Testis (tissue), 3 donors: ENCODE results near the gene GASK1A. TPM values are rescaled to one million over a fixed set of nuclear protein-coding genes. Genes with fewer than 3 reads are reported as not detected.

Experiments
- DNase-seq: peaks from one replicate; pipeline ENCODE4 v3.0.0-alpha.2; 2019
- H3K27ac ChIP-seq, 2 donors: fragments of 200-600 bp; sonication (generic); one replicate each; pipeline ENCODE4 v1.5.1; 2019
- H3K27me3 ChIP-seq: fragments of 200-600 bp; sonication (generic); one replicate; pipeline ENCODE4 v1.5.1; 2019
- H3K36me3 ChIP-seq: fragments of 200-600 bp; sonication (generic); one replicate; pipeline ENCODE4 v1.5.1; 2017; ENCODE audit warnings: low read depth; ENCODE audit errors: missing control alignments
- H3K4me1 ChIP-seq: fragments of 200-600 bp; sonication (generic); one replicate; pipeline ENCODE4 v1.5.1; 2019
- H3K4me3 ChIP-seq, 2 donors: fragments of 200-600 bp; sonication (generic); one replicate each; pipeline ENCODE4 v1.5.1; 2017 to 2019
- H3K9me3 ChIP-seq: fragments of 200-600 bp; sonication (generic); one replicate; pipeline ENCODE4 v1.5.1; 2017
- CTCF ChIP-seq, 3 experiments: fragments of 450-650 bp in 2 of 3; fragments of 200-600 bp in 1 of 3; sonication (generic) in 1 of 3; IDR thresholded peaks; one replicate each; pipeline ENCODE4 v1.5.1; 2016 to 2019; ENCODE audit warnings: antibody characterized with exemption in 3 of 3, mild to moderate bottlenecking in 2 of 3, moderate library complexity in 1 of 3
- POLR2A ChIP-seq: fragments of 450-650 bp; IDR thresholded peaks from one replicate; pipeline ENCODE4 v1.6.1; 2017; ENCODE audit warnings: antibody characterized with exemption, mild to moderate bottlenecking, moderate library complexity
- WGBS, 2 donors: methylation state at CpG; one replicate each; pipeline ENCODE4 v1.1.5; 2018; 5-methylcytosine and 5-hydroxymethylcytosine counted together
- intact Hi-C: fragments of 100-400 bp; cut with DNase I; formaldehyde crosslinking; loops from one replicate; pipeline ENCODE4 v1.15.1; 2023; ENCODE audit warnings: low total_unique reads
- polyA plus RNA-seq: library from polyadenylated mRNA; stranded (reverse); fragments of 350-450 nt; fragmentation: Illumina TruSeq; extraction: RNeasy Lipid Tissue Mini Kit (QIAGEN cat#74804); gene quantifications from one replicate; pipeline ENCODE4 v1.2.3, GENCODE V29; 2014; ENCODE audit warnings: low read depth, low replicate concordance; ENCODE audit not compliant: insufficient read depth
- total RNA-seq, 2 donors: library from RNA; depleted of rRNA; stranded (reverse); fragments of >200 nt; gene quantifications; one replicate each; pipeline ENCODE4 v1.2.3, GENCODE V29; 2016

Gene GASK1A
- total and polyA plus RNA-seq, 3 donors from 2014 or later = 6.2 to 22.2 (median 18.7) TPM

GRCh38 chr3:43079536-43080332, 100.6 kb downstream of the GASK1A start:
- Histone ChIP-seq H3K4me3 (no peak overlapping the region), H3K27ac (no peak overlapping the region), H3K4me1 (peaks cover 5% of the 10 kb centered on the region), H3K36me3 (no peaks in the 10 kb centered on the region), H3K9me3 (no peaks in the 10 kb centered on the region), H3K27me3 (no peaks in the 10 kb centered on the region)
- no peak for DNase-seq
- intact Hi-C loops = no loop called here
- TF ChIP-seq CTCF (IDR thresholded peaks at IDR 0.05) = no peak
- TF ChIP-seq POLR2A = no peak
- WGBS, 2 donors = 94 to 98% methylated on average over 24 to 31 of the region's 31 CpGs

GRCh38 chr3:43080726-43081568, 101.8 kb downstream of the GASK1A start:
- intact Hi-C loops = no loop called here
- H3K27me3 ChIP-seq = no peaks in the 10 kb centered on the region
- peaks cover 2% of the 10 kb centered on the region for H3K4me1 ChIP-seq
- 93 to 96% methylated on average over 37 to 40 of the region's 40 CpGs for WGBS, 2 donors
- H3K4me3 ChIP-seq = no peak overlapping the region
- no peak overlapping the region for H3K27ac ChIP-seq
- DNase-seq = no peak
- TF ChIP-seq POLR2A = no peak
- no peak for TF ChIP-seq CTCF (IDR thresholded peaks at IDR 0.05)
- no peaks in the 10 kb centered on the region for H3K9me3 ChIP-seq
- H3K36me3 ChIP-seq = no peaks in the 10 kb centered on the region

DNA sequence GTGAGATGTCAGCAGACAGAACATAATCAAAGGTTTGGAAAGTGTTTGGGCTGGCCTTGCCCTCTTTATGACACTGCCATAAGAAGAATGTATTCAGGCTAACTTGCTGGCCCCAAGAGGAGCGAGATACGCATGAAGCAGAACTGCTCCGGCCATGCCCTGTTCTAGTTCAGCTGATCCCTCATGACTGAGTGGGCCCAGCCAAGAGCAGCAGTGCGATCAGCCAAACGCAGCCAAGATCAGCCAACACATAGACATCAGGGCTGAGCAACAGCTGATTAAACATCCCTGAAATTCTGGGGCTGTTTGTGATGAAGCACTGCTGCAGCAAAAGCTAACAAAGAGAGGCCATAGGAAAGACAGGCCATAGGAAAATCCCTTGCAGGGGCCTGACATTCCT, 102.7 kb downstream of the GASK1A start:
- no peak overlapping the region for H3K27ac ChIP-seq
- 51 to 64% methylated on average over 5 of the region's 5 CpGs for WGBS, 2 donors
- no peaks in the 10 kb centered on the region for H3K36me3 ChIP-seq
- H3K4me3 ChIP-seq = no peak overlapping the region
- no peaks in the 10 kb centered on the region for H3K4me1 ChIP-seq
- DNase-seq = no peak
- intact Hi-C loops = no loop called here
- H3K27me3 ChIP-seq = no peaks in the 10 kb centered on the region
- no peaks in the 10 kb centered on the region for H3K9me3 ChIP-seq
- TF ChIP-seq POLR2A = no peak
- TF ChIP-seq CTCF (IDR thresholded peaks at IDR 0.05) = no peak

DNA sequence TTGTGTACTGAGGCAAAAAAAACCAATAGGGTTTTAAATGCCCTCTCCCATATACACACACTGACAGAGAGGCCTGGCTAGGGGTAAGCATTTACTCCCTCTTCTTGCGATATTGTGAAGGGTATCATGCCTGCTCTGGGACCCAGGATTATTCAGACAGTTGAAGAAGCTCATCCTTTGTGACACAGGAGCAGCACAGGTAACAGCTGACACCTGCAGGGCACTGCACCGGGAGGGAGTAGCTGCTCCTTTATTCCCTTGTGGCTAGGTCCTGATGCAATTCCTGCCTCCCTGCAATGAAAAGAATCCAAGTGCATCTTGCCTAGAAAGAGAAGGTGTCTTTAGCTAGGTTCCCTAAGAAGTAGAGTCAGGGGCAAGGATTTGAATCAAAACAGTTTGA, 103.3 kb downstream of the GASK1A start:
- Histone ChIP-seq H3K27ac (no peak overlapping the region), H3K9me3 (no peaks in the 10 kb centered on the region), H3K27me3 (no peaks in the 10 kb centered on the region), H3K4me1 (no peaks in the 10 kb centered on the region), H3K4me3 (no peak overlapping the region), H3K36me3 (no peaks in the 10 kb centered on the region)
- TF ChIP-seq POLR2A (no peak), CTCF (IDR thresholded peaks at IDR 0.05) (no peak)
- WGBS, 2 donors = 89 to 91% methylated on average over 2 of the region's 2 CpGs
- no peak for DNase-seq
- intact Hi-C loops = no loop called here
